NCI-H1092 (cell line): ENCODE results near the gene PPP2R2C.

Experiments used
- DNase-seq: peaks from one replicate; lab custom pipeline; 2025; lab: John Stamatoyannopoulos, UW

Gene PPP2R2C

DNA sequence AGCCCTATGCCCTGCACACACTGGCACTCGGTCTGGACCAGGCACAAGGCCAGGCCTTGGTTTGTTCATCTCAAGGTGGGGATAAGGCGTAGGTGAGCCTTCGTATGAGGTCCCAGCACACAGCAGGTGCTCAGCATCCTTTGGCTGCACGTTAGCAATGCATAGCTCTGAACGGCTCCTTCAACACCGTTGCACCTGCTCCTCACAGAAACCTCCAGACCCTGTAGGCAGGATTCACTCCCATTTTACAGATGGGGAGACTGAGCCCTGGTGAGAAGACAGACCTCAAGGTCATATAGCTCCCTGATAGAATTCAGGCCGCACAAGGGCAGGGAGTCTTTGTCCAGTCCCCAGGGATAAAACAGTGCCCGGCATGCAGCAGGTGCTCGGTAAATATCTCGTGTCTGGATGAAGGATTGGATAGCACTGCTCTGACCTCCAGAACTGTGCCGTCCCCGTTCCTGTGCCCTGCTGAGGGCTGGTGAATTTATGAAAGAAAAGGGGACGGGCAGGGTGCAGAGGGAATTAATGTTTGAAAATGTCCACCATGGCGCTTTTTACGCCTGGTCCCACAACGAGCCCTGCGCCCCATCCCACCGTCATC, 2.4 kb downstream of the PPP2R2C start:
- no peak for DNase-seq

DNA sequence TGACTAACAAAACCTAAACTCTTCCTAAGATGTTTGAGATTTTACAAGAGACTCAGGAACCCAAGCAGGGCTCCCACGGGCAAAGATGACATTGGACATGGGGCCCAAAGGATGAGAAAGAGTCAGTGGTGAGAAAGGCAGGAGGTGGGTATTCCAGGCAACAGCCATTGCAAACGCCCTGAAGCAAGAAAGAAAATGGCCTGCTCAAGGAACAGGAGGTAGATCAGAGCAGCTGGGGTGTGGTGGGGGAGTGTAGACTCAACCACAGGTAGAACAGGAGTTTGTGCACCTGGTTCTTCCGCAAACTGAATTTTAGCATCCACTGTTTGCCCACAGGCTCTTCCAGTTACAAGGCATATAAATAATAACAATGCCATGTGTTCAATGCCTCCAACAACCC, 3.3 kb downstream of the PPP2R2C start:
- no peak for DNase-seq

DNA sequence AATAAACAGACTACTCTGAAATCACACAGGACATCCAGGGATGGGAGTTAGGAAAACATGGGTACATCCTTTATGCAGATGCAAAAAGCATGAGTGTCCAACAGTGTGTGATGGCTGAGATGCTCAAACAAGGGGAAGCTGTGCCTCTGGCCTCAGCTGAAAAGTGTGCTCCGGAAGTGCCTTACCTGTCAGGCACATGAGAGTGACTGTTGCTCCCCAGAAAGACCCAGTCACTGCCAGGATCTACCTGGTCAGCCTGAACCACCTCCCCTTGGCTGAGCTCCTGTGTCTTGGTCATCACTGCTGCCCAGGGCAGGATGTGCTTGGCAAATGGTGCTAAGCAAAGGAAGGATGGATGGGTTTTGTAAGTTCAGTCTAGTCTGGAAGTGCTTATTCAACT, 4.0 kb downstream of the PPP2R2C start:
- DNase-seq: no peak

DNA sequence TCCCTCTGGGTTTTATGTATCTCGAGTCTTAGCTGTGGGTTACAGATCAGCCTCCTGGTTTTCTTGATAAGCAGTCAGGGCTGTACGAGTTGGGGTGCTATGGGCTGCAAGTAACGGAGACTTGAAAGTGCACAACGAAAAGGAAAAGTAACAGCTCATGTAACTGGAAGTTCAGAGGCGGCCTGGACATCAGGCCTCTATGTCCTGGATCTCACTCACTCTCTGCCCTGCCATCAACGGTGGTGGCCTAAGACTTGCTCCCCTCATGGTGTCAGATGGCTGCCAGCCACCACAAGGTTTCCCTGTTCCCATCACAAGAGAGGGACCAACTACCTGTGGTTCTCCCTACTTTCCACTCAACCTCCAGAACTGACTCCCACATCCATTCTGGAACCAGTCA, 4.8 kb downstream of the PPP2R2C start:
- no peak for DNase-seq

DNA sequence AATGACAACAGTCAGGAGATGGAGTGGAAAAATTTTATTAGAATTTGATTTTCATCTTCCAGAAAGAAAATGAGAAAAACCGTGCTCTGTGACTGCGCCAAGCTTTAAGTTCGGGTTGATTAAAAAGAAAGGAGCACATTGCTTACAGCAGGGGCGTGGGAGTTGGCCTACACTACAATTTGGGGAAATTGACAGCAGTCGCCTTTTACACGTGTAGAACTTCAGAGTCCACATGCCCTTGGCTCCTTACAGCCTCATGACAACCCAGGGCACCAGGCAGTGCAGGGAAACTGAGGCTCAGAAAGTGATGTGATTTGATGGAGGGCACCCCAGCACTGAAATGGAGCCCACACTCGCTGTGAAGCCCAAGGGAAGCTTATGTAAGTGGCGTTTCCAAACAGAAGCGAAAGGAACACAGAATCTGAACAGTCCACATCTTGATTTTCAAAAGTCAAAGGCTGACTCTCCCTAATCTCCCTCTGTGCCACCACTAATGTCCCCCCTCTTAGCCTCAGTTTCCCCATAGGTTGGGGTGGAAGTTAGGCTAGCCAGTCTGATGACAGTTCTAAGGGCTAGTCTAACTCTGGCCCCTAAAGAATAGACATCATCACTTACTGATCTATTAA, 5.5 kb downstream of the PPP2R2C start:
- DNase-seq: no peak

DNA sequence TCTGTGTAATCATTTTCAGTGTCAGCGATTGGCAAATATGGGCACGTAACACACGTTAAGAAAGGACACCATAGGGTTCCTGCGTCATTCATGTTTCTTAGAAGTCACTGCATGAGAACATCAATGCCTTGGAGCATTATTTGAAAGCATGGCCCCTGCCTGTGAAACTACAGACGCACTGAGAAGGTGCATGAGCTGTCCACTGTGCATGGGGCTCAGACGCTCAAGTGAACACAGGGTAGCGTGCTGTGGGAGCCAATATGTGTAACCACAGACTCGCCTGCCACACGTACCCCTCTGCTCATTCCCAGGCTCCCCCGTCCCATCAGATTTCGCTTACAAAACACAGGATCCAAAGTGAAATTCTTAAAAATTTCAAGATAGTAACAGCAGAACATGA, 6.5 kb downstream of the PPP2R2C start:
- DNase-seq: no peak

DNA sequence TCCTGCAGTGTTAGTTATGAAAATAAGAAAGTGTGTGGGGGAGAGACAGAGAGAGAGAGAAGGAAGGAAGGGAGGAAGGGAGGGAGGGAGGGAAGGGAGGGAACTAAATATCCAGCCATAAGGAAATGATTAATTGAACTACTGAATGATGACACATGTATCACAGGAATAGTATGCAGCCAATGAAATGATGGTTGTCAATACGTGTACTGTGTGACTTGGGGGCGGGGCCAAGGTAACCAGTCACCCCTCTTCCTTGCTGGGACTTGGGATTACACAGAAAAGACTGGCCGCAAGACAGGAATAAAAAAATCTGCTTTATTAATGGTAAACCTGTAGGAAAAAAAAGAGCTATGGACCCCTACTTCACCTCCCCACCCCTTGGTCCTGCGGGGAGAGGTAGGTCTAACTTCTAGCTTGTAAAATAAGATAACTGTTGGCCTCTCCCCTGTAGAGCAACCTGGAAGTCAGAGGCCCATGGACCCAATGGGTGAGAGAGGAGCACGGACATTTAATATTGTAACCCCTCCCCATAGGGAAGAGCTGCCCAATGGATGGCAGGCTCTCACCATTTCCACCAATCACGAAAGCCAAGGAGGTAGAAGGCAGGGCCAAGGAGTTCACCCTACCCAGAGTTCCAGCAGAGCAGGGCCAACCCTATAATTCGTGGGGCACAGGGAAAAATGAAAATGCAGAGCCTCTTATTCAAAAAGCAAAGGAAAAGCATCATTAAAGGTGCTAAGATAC, 7.4 kb downstream of the PPP2R2C start:
- no peak for DNase-seq

DNA sequence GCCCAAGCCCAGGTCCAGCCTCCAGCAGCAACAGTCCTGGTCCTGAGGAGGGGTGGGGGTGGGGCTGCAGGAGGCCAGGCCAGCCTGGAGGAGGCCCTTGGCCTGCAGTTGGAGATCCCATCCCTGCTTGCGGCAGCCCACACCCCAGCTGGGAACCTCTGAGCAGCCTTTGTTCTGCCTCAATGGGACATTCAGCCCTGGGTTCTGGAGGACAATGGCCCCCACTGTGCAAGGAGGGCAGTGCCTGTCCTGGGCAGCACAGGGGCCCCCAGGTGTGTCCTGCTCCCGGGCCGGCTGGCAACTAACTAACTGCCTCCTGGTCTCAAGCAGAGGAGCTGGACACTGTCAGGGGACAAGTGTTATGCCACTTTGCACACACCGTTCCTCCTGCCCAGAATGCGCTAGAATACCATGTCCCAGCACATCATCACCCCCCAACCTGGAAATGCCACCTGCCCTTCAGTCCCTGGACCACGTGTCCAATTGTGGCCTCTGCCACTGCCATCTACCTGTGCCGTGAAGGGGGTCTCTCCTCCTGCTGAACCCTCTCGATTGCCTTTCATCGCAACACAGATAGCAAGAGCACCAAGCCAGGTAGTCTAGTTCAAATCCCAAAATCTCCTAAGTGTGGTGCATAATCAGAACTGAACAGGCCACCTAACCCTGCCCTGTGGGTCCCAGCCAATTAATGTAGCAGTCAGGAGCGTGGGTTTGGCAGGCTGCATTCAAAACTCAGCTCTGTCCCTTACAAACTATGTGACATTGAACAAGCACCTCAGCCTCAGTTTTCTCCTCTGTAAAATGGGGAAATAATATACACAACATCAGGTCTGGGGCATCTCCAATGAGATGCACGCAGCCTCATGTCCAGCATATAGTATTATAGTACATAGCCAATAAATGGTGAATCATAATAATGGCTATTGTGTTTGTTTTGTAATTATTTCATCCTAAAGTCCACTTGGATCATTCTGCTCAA, 8.8 kb downstream of the PPP2R2C start:
- DNase-seq: no peak

DNA sequence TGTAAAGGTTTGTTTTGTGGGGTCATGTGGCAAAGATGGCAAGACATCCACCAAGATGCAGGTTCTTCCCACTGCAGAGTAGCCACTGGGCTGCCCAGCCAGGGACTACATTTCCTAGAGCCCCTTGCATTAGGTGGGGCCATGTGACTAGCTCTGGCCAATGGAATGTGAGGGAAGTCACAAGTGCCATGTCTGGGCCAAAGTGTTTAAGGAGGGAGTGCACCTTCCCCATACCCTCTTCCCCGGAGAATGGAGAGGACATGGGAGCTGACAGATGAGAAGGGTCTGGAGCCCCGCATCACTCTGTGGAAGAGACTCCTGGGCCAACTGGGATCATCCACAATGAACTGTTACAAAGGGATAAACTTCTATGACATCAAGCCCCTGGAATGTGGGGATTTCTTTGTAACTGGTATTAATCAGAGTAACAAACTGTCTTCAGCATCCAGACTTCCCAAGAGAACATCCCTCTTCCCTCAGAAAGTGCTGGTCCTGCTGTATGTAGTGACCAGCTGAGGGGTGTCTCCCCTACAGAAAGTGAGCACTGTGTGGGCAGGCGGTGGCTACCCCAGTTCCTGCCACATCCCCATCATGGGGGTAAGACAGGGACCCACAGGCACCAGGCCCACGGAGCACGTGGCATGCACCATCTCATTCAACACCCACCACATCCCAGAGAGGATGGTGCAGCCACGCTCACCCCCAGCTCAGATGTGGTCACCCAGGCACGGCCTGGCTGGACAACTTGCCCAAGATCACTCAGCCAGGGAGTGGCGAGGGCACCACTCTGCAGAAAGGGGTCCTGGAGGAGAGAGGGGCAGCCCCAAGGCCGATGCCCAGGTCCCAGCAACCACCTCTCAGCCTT, 10.9 kb downstream of the PPP2R2C start:
- no peak for DNase-seq

DNA sequence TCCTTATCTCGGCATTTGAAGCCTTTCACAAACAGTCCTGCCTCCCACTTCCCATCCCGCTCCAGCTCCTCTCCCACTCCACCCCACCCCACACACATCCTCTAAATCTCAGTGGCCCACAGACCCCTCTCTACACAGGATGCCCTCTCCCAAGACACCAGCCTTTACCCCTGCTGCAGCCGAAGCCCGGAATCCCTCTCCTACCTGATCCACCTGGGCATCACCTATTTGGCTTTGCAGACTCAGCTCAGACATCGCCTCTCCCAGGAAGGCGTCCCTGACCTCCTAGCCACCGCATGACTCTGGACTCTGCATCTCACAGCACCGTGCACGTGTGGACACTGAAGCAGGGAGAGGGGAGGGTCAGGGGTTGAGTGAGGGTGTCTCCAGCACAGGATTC, 11.5 kb downstream of the PPP2R2C start:
- no peak for DNase-seq

DNA sequence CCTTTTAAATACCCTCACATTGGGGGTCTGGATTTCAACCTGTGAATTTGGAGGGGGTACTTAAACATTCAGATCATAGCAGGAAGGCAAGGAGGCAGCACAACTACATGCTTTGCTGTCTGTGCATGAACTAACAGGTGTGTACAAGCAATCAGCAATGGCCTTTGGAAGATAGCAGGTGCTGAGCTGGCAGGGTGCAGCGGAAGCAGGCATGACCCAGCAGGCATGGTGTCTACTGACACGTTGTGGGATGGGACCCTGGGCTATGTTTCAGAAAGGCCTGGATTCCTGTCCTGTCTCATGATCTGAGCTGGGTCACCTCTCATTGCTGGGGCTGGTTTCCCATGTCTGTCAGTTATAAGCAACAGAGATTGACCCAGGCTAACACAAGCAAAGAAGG, 13.9 kb downstream of the PPP2R2C start:
- DNase-seq: no peak

DNA sequence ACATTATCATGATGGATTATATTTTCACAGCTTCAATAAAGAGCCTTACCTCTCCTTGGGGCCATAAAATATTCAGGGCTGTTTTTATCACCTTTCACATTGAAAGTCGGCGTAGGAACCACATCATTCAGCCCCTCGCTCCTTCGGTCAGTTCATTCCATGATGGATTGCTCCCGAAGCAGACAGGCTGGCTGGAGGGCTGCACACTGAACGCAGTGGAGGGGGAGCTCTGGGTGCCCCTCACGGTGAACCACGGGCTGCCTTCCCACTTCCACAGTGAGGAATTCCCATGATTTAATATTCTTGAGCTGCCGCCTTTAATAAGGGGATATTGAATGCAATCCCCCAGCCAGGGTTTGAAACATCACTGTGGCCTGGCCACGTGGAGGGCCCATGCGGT, 16.0 kb downstream of the PPP2R2C start:
- DNase-seq: no peak

DNA sequence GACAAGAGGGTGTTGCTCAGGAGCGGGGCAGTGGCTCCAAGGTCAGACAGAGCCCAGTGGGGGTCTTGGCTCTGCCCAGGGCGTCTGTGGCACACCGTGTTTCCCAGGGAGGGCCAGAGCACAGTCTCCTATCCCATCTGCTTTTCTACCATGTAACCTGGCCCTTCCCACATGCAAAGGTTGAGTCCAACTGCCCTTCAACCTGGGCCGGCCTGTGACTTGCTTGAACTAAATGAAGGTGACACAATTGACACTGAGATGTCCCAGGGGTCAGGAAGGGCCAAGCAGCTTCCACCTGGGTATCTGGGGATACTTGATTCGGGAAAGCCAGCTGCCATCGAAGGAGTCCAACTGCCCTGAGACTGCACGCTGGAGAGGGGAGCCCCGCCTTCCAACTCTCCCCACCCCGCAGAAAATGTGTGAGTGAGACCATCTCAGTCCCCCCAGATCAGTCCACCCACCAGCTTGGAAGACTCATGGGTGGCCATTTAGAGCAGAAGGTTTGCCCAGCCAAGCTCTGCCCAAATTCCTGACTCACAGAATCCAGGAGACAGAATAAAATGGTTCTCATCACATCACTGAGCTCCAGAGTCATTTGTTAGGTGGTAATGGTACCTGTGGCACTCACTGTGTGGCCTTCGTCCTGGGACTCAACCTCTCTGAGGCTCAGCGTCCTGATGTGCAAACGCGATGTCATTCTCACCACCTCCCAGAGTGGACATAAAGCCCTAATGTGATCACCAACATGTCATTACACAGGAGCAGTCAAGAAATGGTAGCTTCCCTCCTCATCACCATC, 18.1 kb downstream of the PPP2R2C start:
- DNase-seq: no peak

DNA sequence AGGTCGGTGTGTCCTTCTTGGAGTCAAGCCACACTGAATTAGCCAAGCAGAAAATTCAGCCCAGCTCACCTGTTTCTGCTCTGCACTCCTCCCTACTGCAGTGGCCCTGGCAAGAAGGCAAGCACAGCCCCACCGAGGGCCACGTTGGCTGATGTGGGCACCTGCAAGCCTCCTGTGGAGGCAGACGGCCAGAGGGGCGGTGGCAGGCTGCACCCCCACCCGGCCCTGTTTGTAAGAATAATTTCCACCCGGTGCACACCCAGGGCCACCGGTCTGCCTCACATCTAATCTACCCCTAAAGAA, 18.8 kb downstream of the PPP2R2C start:
- DNase-seq: no peak

DNA sequence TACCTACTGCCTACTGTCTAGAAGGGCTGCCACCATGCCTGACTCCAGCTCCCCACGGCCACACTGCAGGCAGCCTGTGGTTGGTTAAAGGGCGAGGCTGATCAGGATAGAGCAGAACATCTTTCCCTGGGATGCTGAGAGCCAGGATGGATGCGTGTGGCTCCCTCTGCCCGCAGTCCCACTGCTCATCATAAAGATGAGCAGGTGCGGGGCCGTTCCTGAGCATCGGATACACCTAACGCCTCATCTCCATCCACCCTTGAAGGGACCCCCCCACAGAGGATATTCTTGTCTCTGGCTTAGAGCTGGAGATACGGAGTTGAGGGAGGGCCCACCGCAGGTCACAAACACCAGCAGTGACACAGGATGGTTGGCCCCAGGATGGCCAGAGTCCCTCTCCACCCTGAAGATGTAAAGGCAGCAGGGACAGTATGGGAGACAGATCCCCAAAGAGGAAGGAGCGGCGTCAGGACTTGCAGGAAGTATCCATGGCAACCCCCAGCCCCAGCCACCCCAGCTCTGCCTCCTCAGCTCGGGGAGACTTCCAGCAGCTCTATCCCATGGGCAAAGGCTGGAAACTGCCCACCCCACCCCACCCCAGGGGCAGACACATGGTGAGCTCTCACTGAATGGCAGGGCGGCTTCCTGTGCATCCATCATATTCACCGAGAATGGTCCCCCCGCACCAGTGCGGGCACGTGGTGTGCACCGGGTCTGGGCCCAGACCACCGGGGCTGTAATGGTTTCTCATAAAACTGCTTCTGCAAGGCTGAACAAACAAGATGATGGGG, 19.3 kb downstream of the PPP2R2C start:
- peak; percentile 50 for DNase-seq

DNA sequence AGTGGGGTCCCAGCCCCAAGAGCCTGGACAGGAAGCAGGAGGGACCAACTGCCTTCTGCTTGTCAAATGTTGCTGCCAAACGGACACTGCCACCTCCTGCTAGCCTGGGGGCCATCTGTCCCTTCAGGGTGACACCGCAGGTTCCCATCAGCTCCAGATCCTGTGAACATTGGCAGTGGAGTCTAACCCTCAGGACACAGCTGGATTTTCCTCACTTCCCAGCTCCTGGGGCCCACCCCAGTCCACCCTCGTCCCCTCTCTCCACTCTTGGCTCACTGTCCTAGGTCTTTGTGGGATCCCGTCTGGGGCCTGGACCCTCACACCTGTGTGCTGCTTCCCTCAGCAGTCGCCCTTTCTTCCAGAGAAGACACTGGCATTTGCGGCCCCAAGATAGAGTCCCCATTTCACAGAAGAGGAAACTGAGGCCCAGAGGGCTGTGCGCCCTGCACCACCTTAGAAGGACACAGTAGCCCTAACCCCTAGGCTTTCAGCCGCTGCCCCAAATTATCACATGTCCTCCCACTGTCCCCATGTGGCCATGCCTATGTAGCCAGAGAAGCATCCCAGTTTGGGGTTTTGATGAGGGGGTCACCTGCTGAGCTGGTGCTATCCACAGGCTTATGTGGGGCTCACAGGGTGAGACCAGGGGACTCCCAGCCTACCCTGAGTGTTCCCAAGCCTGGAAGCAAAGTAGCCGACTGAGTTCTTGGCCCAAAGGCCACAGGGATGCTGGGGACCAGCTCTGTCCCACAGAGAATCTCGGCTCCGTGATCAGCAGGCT, 20.1 kb downstream of the PPP2R2C start:
- DNase-seq: no peak

DNA sequence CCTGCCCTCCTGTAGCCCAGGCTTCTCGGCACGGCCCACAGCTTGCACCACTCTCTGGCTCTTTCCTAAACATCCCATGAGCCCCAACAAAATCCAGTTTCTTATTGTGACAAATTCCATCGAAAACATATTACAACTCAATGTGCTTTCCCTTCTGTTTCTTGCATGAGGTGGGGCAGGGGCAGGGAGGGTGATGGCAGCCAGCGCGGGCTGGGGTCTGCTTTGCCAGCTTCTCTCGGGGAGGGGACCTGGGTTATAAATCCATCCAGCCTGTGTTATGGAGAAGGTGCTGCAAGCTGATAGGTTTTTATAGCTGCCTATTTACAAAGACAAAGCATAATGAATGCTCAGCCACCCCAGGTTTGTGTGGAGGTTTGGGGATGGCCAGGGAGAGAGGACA, 21.1 kb downstream of the PPP2R2C start:
- no peak for DNase-seq

DNA sequence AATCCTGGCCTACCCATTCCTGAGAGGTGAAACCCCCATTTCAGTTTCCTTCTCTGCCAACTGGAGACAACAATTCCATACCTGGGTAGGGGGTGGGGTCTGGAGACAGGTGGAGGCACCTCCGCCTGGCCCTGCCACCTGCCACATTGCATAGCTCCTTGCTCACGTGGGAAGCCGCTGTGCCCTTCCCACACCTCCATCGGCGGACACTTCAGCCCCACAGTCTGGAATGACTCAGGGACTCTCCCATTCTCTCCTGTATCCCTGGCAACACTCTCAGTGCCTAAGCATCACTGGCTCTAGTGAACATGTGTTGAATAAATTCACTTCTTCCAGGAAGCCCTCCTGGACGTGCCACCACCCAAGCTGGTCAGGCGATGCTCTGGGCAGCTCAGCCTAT, 21.7 kb downstream of the PPP2R2C start:
- no peak for DNase-seq

DNA sequence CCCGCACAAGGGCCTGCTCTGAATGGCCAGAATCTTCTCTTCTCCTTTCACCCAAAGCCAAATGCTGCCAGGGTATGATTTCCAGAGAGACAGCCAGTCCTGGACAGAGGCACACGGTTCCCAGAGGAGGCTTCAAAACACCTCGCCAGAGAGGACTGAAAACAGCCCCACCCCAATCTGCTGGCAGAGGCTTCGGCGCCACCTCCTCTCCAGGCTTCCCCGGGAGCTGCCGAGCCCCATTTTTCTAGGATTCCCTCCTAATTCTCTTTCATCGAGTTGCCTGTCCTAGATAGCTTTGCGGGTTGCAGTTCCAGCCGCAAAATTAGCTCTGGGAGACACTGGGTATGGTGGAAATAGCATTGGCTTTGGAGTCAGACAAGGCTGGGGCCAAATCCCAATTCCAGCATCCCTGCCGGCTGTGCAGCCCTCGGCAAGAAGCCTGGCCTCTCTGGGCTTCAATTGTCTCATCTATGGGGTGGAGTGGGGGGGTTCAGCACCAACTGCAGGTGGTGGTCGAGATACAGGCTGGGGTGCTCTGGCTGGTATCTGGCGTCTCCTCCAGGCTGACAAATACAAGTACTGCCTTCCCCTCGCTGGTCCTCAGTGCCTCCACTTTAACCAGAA, 22.6 kb downstream of the PPP2R2C start:
- DNase-seq: no peak
